HFFc6 (cell line): Measurements from ENCODE around the gene HGS. TPM values are rescaled to one million over a fixed set of nuclear protein-coding genes. Genes with fewer than 3 reads are reported as not detected.

ENCODE experiments used
- DNase-seq: peaks from one replicate; pipeline ENCODE4 v3.0.0-alpha.2; 2018
- H3K27ac Mint-ChIP-seq: 2 replicates; pipeline ENCODE4 v1.8.0; 2020; ENCODE audit warnings: mild to moderate bottlenecking, mixed read lengths
- H3K27me3 Mint-ChIP-seq: 2 replicates; pipeline ENCODE4 v1.8.0; 2021; ENCODE audit warnings: mild to moderate bottlenecking, moderate library complexity, mixed read lengths; ENCODE audit not compliant: insufficient read depth
- H3K36me3 Mint-ChIP-seq: 2 replicates; pipeline ENCODE4 v1.8.0; 2021; ENCODE audit warnings: low read depth, mixed read lengths
- H3K4me1 Mint-ChIP-seq: 2 replicates; pipeline ENCODE4 v1.8.0; 2020; ENCODE audit warnings: low read depth, mixed read lengths
- H3K4me3 Mint-ChIP-seq: 2 replicates; pipeline ENCODE4 v1.8.0; 2020; ENCODE audit warnings: mild to moderate bottlenecking, moderate library complexity, mixed read lengths
- H3K9me3 Mint-ChIP-seq: 2 replicates; pipeline ENCODE4 v1.8.0; 2020; ENCODE audit warnings: mild to moderate bottlenecking, mixed read lengths
- CTCF ChIP-seq: fragments of 200-600 bp; sonication (generic); IDR thresholded peaks from 2 replicates; pipeline ENCODE4 v1.5.0; 2021; ENCODE audit warnings: antibody characterized with exemption, mild to moderate bottlenecking
- total RNA-seq, 6 experiments: library from RNA; stranded (reverse); fragmentation: NEBNext Ultra II Directional; extraction: Animal tissue kit (Norgen Biotek cat#: 25700); gene quantifications; 2 replicates in 1 of 6; 3 replicates in 5 of 6; pipeline ENCODE4 v1.2.3, GENCODE V29; 2021

HGS gene
- total RNA-seq, 6 experiments from 2014 or later, result 106 to 127 (median 116) TPM

GRCh38 chr17:81697261-81698044, 13.6 kb downstream of the HGS start:
- no peak for TF ChIP-seq CTCF
- peaks cover 7% of the 10 kb centered on the region for H3K27me3 Mint-ChIP-seq
- peaks cover 17% of the 10 kb centered on the region for H3K4me1 Mint-ChIP-seq
- H3K36me3 Mint-ChIP-seq, result peaks cover 23% of the 10 kb centered on the region
- DNase-seq, result no peak
- H3K9me3 Mint-ChIP-seq, result no peaks in the 10 kb centered on the region
- no peak overlapping the region for H3K4me3 Mint-ChIP-seq
- H3K27ac Mint-ChIP-seq, result no peak overlapping the region; the same call in none of the 2 replicates

- peaks cover 39% of the 10 kb centered on the region for H3K36me3 Mint-ChIP-seq
- H3K4me1 Mint-ChIP-seq, result peaks cover 20% of the 10 kb centered on the region
- H3K4me3 Mint-ChIP-seq, result 0 out of 2 replicates have a peak overlapping the region, but pooled peaks have one; percentile 1
- DNase-seq, result no peak
- peak overlapping the region; percentile 98; the same call in 1 of the 2 replicates for H3K27ac Mint-ChIP-seq
- no peaks in the 10 kb centered on the region for H3K9me3 Mint-ChIP-seq
- no peak for TF ChIP-seq CTCF
- H3K27me3 Mint-ChIP-seq, result peaks cover 11% of the 10 kb centered on the region
Observed at GRCh38 chr17:81700353-81701287, 16.8 kb downstream of the HGS start.

GRCh38 chr17:81701288-81702071, 17.7 kb downstream of the HGS start:
- peak overlapping the region; percentile 97 for H3K4me3 Mint-ChIP-seq
- H3K27ac Mint-ChIP-seq, result peak overlapping the region; percentile 98
- DNase-seq, result no peak
- H3K27me3 Mint-ChIP-seq, result peaks cover 11% of the 10 kb centered on the region
- TF ChIP-seq CTCF, result no peak; the same call in 1 of the 2 replicates
- H3K9me3 Mint-ChIP-seq, result no peaks in the 10 kb centered on the region
- peaks cover 20% of the 10 kb centered on the region for H3K4me1 Mint-ChIP-seq
- H3K36me3 Mint-ChIP-seq, result peaks cover 47% of the 10 kb centered on the region

GRCh38 chr17:81702934-81703746, 19.3 kb downstream of the HGS start, which contains the start of gene MRPL12:
Gene MRPL12 (plus strand): TSS chr17:81703367. CDS start chr17:81703502, 135 bp downstream.
- Mint-ChIP-seq H3K4me1 (peaks cover 20% of the 10 kb centered on the region), H3K4me3 (peak within 1 kb of the TSS; percentile 97), H3K27ac (peak within 1 kb of the TSS; percentile 98), H3K36me3 (peaks cover 40% of the 10 kb centered on the region), H3K9me3 (no peaks in the 10 kb centered on the region), H3K27me3 (peaks cover 9% of the 10 kb centered on the region)
- DNase-seq, result peak; percentile 88
- peak; percentile 73 for TF ChIP-seq CTCF
